Neural progenitor cell (in vitro differentiated cells): ENCODE measurements around the gene BCR. TPM values are rescaled to one million over a fixed set of nuclear protein-coding genes. Genes with fewer than 3 reads are reported as not detected.

ENCODE experiments used
- DNase-seq: peaks from one replicate; pipeline ENCODE4 v3.0.0-alpha.2; 2016; ENCODE audit warnings: low spot score
- H2AFZ ChIP-seq: fragments of 200-600 bp; sonication (generic); replicated peaks from 2 replicates; pipeline ENCODE4 v1.6.1; 2016; ENCODE audit warnings: antibody characterized with exemption
- H3F3A ChIP-seq: fragments of 200-600 bp; sonication (generic); 2 replicates; pipeline ENCODE4 v1.6.1; 2016; ENCODE audit warnings: antibody characterized with exemption, low read depth
- H3K27ac ChIP-seq: fragments of 200-600 bp; sonication (generic); 2 replicates; pipeline ENCODE4 v1.5.1; 2016; ENCODE audit warnings: mild to moderate bottlenecking
- H3K27me3 ChIP-seq: fragments of 200-600 bp; sonication (generic); 2 replicates; pipeline ENCODE4 v1.6.1; 2016; ENCODE audit warnings: mild to moderate bottlenecking, moderate library complexity
- H3K36me3 ChIP-seq: fragments of 200-600 bp; sonication (generic); 2 replicates; pipeline ENCODE4 v1.5.1; 2016
- H3K4me1 ChIP-seq: fragments of 200-600 bp; sonication (generic); 2 replicates; pipeline ENCODE4 v1.6.1; 2016; ENCODE audit warnings: mixed run types
- H3K4me2 ChIP-seq: fragments of 200-600 bp; sonication (generic); 2 replicates; pipeline ENCODE4 v1.6.1; 2016
- H3K4me3 ChIP-seq: fragments of 200-600 bp; sonication (generic); 2 replicates; pipeline ENCODE4 v1.5.1; 2016
- H3K79me2 ChIP-seq: fragments of 200-600 bp; sonication (generic); 2 replicates; pipeline ENCODE4 v1.6.1; 2016; ENCODE audit warnings: low read depth
- H3K9ac ChIP-seq: fragments of 200-600 bp; sonication (generic); 2 replicates; pipeline ENCODE4 v1.6.1; 2016
- H3K9me3 ChIP-seq: fragments of 200-600 bp; sonication (generic); 2 replicates; pipeline ENCODE4 v1.5.1; 2016; ENCODE audit warnings: low read depth
- H4K20me1 ChIP-seq: fragments of 200-600 bp; sonication (generic); 2 replicates; pipeline ENCODE4 v1.6.1; 2016; ENCODE audit warnings: low read depth
- H3K27ac Mint-ChIP-seq: 3 replicates; pipeline ENCODE4 v1.8.0; 2021; ENCODE audit warnings: mixed read lengths
- H3K27me3 Mint-ChIP-seq: 2 replicates; pipeline ENCODE4 v1.8.0; 2022; ENCODE audit warnings: low read depth, mild to moderate bottlenecking, inconsistent platforms, moderate library complexity, mixed read lengths; ENCODE audit not compliant: insufficient read depth
- H3K36me3 Mint-ChIP-seq: 3 replicates; pipeline ENCODE4 v1.8.0; 2021; ENCODE audit warnings: mixed read lengths
- H3K4me1 Mint-ChIP-seq: 3 replicates; pipeline ENCODE4 v1.8.0; 2021; ENCODE audit warnings: mixed read lengths
- H3K4me3 Mint-ChIP-seq: 3 replicates; pipeline ENCODE4 v1.8.0; 2021; ENCODE audit warnings: mild to moderate bottlenecking, moderate library complexity, mixed read lengths
- H3K9me3 Mint-ChIP-seq: 3 replicates; pipeline ENCODE4 v1.8.0; 2020; ENCODE audit warnings: mixed read lengths
- EZH2 ChIP-seq: fragments of 200-600 bp; sonication (generic); IDR thresholded peaks from 2 replicates; pipeline ENCODE4 v1.6.1; 2017; ENCODE audit warnings: antibody characterized with exemption, mild to moderate bottlenecking, moderate library complexity
- EZH2phosphoT487 ChIP-seq: fragments of 200-600 bp; sonication (generic); IDR thresholded peaks from 2 replicates; pipeline ENCODE4 v1.6.1; 2017; ENCODE audit warnings: antibody characterized with exemption
- total RNA-seq: library from RNA; depleted of rRNA; stranded (reverse); fragments of >200 nt; gene quantifications from 2 replicates; pipeline ENCODE4 v1.2.3, GENCODE V29; 2015; ENCODE audit warnings: low replicate concordance
- TF ChIP-seq, protein P1 (sequence below): fragments of 200-600 bp; sonication (generic); IDR thresholded peaks from 2 replicates; pipeline ENCODE4 v1.5.1; 2017; ENCODE audit warnings: antibody characterized with exemption, mild to moderate bottlenecking

BCR gene
- total RNA-seq, 1 donor from 2014 or later: 35.5 TPM

- H3K4me1 ChIP-seq: peaks cover 2% of the 10 kb centered on the region
- no peaks in the 10 kb centered on the region for H3K79me2 ChIP-seq
- TF ChIP-seq, protein P1, sequence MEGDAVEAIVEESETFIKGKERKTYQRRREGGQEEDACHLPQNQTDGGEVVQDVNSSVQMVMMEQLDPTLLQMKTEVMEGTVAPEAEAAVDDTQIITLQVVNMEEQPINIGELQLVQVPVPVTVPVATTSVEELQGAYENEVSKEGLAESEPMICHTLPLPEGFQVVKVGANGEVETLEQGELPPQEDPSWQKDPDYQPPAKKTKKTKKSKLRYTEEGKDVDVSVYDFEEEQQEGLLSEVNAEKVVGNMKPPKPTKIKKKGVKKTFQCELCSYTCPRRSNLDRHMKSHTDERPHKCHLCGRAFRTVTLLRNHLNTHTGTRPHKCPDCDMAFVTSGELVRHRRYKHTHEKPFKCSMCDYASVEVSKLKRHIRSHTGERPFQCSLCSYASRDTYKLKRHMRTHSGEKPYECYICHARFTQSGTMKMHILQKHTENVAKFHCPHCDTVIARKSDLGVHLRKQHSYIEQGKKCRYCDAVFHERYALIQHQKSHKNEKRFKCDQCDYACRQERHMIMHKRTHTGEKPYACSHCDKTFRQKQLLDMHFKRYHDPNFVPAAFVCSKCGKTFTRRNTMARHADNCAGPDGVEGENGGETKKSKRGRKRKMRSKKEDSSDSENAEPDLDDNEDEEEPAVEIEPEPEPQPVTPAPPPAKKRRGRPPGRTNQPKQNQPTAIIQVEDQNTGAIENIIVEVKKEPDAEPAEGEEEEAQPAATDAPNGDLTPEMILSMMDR: no peak
- TF ChIP-seq EZH2phosphoT487 (no peak), EZH2 (no peak)
- DNase-seq: no peak
- no peaks in the 10 kb centered on the region for H3K36me3 ChIP-seq
- Mint-ChIP-seq H3K27me3 (peaks cover 4% of the 10 kb centered on the region), H3K4me3 (no peak overlapping the region), H3K36me3 (peaks cover 13% of the 10 kb centered on the region), H3K9me3 (no peaks in the 10 kb centered on the region), H3K4me1 (peaks cover 3% of the 10 kb centered on the region), H3K27ac (no peak overlapping the region)
- peaks cover 9% of the 10 kb centered on the region for H4K20me1 ChIP-seq
- no peaks in the 10 kb centered on the region for H3F3A ChIP-seq
- no peak overlapping the region for H3K9ac ChIP-seq
- H3K27ac ChIP-seq: no peak overlapping the region
- no peak overlapping the region for H2AFZ ChIP-seq
- no peak overlapping the region for H3K4me2 ChIP-seq
- H3K4me3 ChIP-seq: no peak overlapping the region
- no peaks in the 10 kb centered on the region for H3K9me3 ChIP-seq
- no peaks in the 10 kb centered on the region for H3K27me3 ChIP-seq
These were observed 102.2 kb downstream of the BCR start for GRCh38 chr22:23282516-23282915.

- no peaks in the 10 kb centered on the region for H3F3A ChIP-seq
- no peak overlapping the region for H3K4me2 ChIP-seq
- no peak for DNase-seq
- H3K4me3 Mint-ChIP-seq: no peak overlapping the region
- peaks cover 9% of the 10 kb centered on the region for H4K20me1 ChIP-seq
- no peaks in the 10 kb centered on the region for H3K9me3 ChIP-seq
- no peak overlapping the region for H3K27ac Mint-ChIP-seq
- no peaks in the 10 kb centered on the region for H3K36me3 ChIP-seq
- no peak overlapping the region for H3K4me3 ChIP-seq
- no peaks in the 10 kb centered on the region for H3K9me3 Mint-ChIP-seq
- peaks cover 2% of the 10 kb centered on the region for H3K4me1 ChIP-seq
- peaks cover 13% of the 10 kb centered on the region for H3K36me3 Mint-ChIP-seq
- H3K4me1 Mint-ChIP-seq: peaks cover 3% of the 10 kb centered on the region
- no peak overlapping the region for H2AFZ ChIP-seq
- TF ChIP-seq EZH2 (no peak), EZH2phosphoT487 (no peak)
- TF ChIP-seq, protein P1: no peak
- H3K27me3 ChIP-seq: no peaks in the 10 kb centered on the region
- no peak overlapping the region for H3K27ac ChIP-seq
- no peak overlapping the region for H3K9ac ChIP-seq
- H3K79me2 ChIP-seq: no peaks in the 10 kb centered on the region
- peaks cover 4% of the 10 kb centered on the region for H3K27me3 Mint-ChIP-seq
These were observed 102.7 kb downstream of the BCR start for GRCh38 chr22:23282986-23283385.

GRCh38 chr22:23283591-23284503 lies 103.5 kb downstream of the BCR start:
- no peak overlapping the region for H2AFZ ChIP-seq
- no peaks in the 10 kb centered on the region for H3K9me3 Mint-ChIP-seq
- no peaks in the 10 kb centered on the region for H3K27me3 ChIP-seq
- no peaks in the 10 kb centered on the region for H3K79me2 ChIP-seq
- H4K20me1 ChIP-seq: peaks cover 9% of the 10 kb centered on the region
- no peak overlapping the region for H3K27ac Mint-ChIP-seq
- H3K27ac ChIP-seq: no peak overlapping the region
- H3F3A ChIP-seq: no peaks in the 10 kb centered on the region
- no peak overlapping the region for H3K4me2 ChIP-seq
- H3K36me3 Mint-ChIP-seq: peaks cover 13% of the 10 kb centered on the region
- DNase-seq: no peak
- no peak overlapping the region for H3K4me3 ChIP-seq
- H3K9me3 ChIP-seq: no peaks in the 10 kb centered on the region
- H3K4me1 ChIP-seq: peaks cover 2% of the 10 kb centered on the region
- no peak overlapping the region for H3K9ac ChIP-seq
- H3K36me3 ChIP-seq: no peaks in the 10 kb centered on the region
- peaks cover 2% of the 10 kb centered on the region for H3K27me3 Mint-ChIP-seq
- peaks cover 3% of the 10 kb centered on the region for H3K4me1 Mint-ChIP-seq
- H3K4me3 Mint-ChIP-seq: no peak overlapping the region
- TF ChIP-seq EZH2phosphoT487 (no peak), EZH2 (no peak)
- TF ChIP-seq, protein P1: no peak
